ENCODE data around the gene FEZ2. TPM values are rescaled to one million over a fixed set of nuclear protein-coding genes. Genes with fewer than 3 reads are reported as not detected.

The FEZ2 gene
- total and polyA plus RNA-seq, 5 donors from 2014 or later, result 3.3 to 18.1 (median 4.4) TPM

GRCh38 chr2:36547906-36548305 is 50.1 kb downstream of the FEZ2 start:
- DNase-seq (no peak), ATAC-seq (ENCODE audit: low read depth in 2 of 2) (no peak)
- H3K36me3 ChIP-seq (ENCODE audit: control insufficient read depth, insufficient read depth, low read length), result peaks cover 27% of the 10 kb centered on the region
- H3K36me3 Mint-ChIP-seq, result peaks cover 35% of the 10 kb centered on the region
- H3K9me3 Mint-ChIP-seq, result no peaks in the 10 kb centered on the region
- no peak overlapping the region for H3K27ac Mint-ChIP-seq
- no peaks in the 10 kb centered on the region for H3K9me3 ChIP-seq (ENCODE audit: control insufficient read depth in 2 of 2, low read length in 2 of 2)
- no peaks in the 10 kb centered on the region for H3K27me3 ChIP-seq (ENCODE audit: control insufficient read depth, insufficient read depth, low read length)
- H3K27me3 Mint-ChIP-seq, result no peaks in the 10 kb centered on the region
- H3K4me1 ChIP-seq (ENCODE audit: control insufficient read depth, insufficient read depth, low read length, poor library complexity, severe bottlenecking), result no peaks in the 10 kb centered on the region
- no peak overlapping the region for H3K4me3 ChIP-seq (ENCODE audit: low read depth, low read length)
- peaks cover 0 to 9% (median 4%) of the 10 kb centered on the region in 4 donors for H3K4me1 Mint-ChIP-seq
- H3K4me3 Mint-ChIP-seq, result no peak overlapping the region
- H3K27ac ChIP-seq (ENCODE audit: insufficient read depth, low read length, poor library complexity, severe bottlenecking), result no peak overlapping the region

DNA sequence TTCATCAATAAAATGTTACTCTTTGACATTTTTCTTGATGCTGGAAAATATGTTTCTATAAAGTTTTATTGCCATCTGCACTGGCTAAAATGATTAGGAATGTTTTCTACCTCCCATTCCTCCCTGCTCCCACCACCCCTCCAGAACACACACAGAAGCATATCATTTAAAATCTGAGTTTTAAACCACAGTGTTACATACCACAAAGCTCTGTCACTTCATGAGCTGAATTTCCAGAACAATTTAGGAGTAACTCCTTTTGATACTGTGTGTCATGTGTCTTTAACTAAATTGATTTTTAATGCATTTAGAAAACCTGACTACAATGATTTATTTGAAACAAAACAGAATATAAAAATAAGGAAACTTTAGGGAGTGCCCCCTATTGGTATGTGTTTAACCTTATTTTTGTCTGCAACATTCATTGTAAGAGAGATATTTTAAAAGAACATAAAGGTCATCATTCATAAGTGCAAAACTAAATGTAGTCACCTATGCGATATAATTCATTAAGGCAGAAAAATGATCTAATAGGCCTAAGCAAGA is 52.0 kb downstream of the FEZ2 start:
- Histone ChIP-seq H3K4me1 (ENCODE audit: control insufficient read depth, insufficient read depth, low read length, poor library complexity, severe bottlenecking) (no peaks in the 10 kb centered on the region), H3K9me3 (ENCODE audit: control insufficient read depth in 2 of 2, low read length in 2 of 2) (no peaks in the 10 kb centered on the region), H3K4me3 (ENCODE audit: low read depth, low read length) (no peak overlapping the region), H3K36me3 (ENCODE audit: control insufficient read depth, insufficient read depth, low read length) (peaks cover 8% of the 10 kb centered on the region), H3K27me3 (ENCODE audit: control insufficient read depth, insufficient read depth, low read length) (no peaks in the 10 kb centered on the region), H3K27ac (ENCODE audit: insufficient read depth, low read length, poor library complexity, severe bottlenecking) (no peak overlapping the region)
- H3K27ac Mint-ChIP-seq, result no peak overlapping the region
- H3K9me3 Mint-ChIP-seq, result no peaks in the 10 kb centered on the region
- H3K27me3 Mint-ChIP-seq, result no peaks in the 10 kb centered on the region
- H3K4me1 Mint-ChIP-seq, result peaks cover 0 to 9% (median 4%) of the 10 kb centered on the region in 4 donors
- H3K4me3 Mint-ChIP-seq, result no peak overlapping the region
- DNase-seq (no peak), ATAC-seq (ENCODE audit: low read depth in 2 of 2) (no peak)
- peaks cover 35% of the 10 kb centered on the region for H3K36me3 Mint-ChIP-seq

DNA sequence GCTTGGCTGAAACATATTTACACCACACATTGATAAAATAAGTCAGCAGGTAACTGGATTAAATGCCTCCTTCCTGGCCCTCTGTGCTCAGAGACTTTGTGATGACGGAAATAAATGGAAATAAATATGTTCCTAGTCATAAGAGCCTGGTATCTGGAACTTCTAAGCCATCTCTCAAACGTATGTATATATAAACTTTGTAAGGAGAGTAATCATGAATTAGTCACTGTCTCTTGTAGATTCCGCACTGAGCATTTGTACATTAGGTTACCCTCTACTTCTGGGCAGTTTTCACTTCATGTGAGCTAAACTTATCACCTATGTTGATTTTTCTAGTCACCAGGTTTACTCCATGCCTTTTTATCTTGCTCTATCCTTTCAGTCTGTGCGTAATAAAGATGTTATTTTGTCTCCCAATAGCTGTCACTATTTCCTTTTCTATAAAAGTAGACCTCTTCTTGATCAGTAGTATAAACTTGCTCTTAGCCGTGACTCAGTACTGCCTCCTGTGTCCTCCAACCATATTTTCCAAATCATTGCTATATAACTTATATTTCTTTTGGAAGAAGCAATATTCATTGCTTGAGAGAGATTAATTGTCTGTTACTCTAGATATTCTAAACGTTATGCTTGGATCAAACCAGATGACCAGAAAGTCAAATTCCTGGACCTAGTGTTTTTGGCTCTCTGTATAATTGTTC is 53.2 kb downstream of the FEZ2 start:
- no peaks in the 10 kb centered on the region for H3K27me3 Mint-ChIP-seq
- Histone ChIP-seq H3K4me1 (ENCODE audit: control insufficient read depth, insufficient read depth, low read length, poor library complexity, severe bottlenecking) (no peaks in the 10 kb centered on the region), H3K36me3 (ENCODE audit: control insufficient read depth, insufficient read depth, low read length) (peaks cover 7% of the 10 kb centered on the region), H3K4me3 (ENCODE audit: low read depth, low read length) (no peak overlapping the region), H3K27me3 (ENCODE audit: control insufficient read depth, insufficient read depth, low read length) (no peaks in the 10 kb centered on the region), H3K27ac (ENCODE audit: insufficient read depth, low read length, poor library complexity, severe bottlenecking) (no peak overlapping the region), H3K9me3 (ENCODE audit: control insufficient read depth in 2 of 2, low read length in 2 of 2) (no peaks in the 10 kb centered on the region)
- H3K4me3 Mint-ChIP-seq, result no peak overlapping the region
- ATAC-seq (ENCODE audit: low read depth in 2 of 2) (no peak), DNase-seq (no peak)
- peaks cover 0 to 6% (median 3%) of the 10 kb centered on the region in 4 donors for H3K4me1 Mint-ChIP-seq
- no peaks in the 10 kb centered on the region for H3K9me3 Mint-ChIP-seq
- no peak overlapping the region for H3K27ac Mint-ChIP-seq
- peaks cover 31% of the 10 kb centered on the region for H3K36me3 Mint-ChIP-seq

GRCh38 chr2:36541891-36542595 is 55.9 kb downstream of the FEZ2 start:
- Histone ChIP-seq H3K27me3 (ENCODE audit: control insufficient read depth, insufficient read depth, low read length) (no peaks in the 10 kb centered on the region), H3K4me1 (ENCODE audit: control insufficient read depth, insufficient read depth, low read length, poor library complexity, severe bottlenecking) (no peaks in the 10 kb centered on the region), H3K27ac (ENCODE audit: insufficient read depth, low read length, poor library complexity, severe bottlenecking) (no peak overlapping the region), H3K4me3 (ENCODE audit: low read depth, low read length) (no peak overlapping the region), H3K9me3 (ENCODE audit: control insufficient read depth in 2 of 2, low read length in 2 of 2) (no peaks in the 10 kb centered on the region), H3K36me3 (ENCODE audit: control insufficient read depth, insufficient read depth, low read length) (peaks cover 2% of the 10 kb centered on the region)
- H3K36me3 Mint-ChIP-seq, result peaks cover 22% of the 10 kb centered on the region
- H3K9me3 Mint-ChIP-seq, result no peaks in the 10 kb centered on the region
- H3K27me3 Mint-ChIP-seq, result no peaks in the 10 kb centered on the region
- H3K4me3 Mint-ChIP-seq, result no peak overlapping the region
- peak overlapping the region in 1 of 3 donors; percentile 20 for H3K27ac Mint-ChIP-seq
- ATAC-seq (ENCODE audit: low read depth in 2 of 2), result no peak
- DNase-seq, result no peak
- H3K4me1 Mint-ChIP-seq, result no peaks in the 10 kb centered on the region

- Mint-ChIP-seq H3K27me3 (no peaks in the 10 kb centered on the region), H3K27ac (no peak overlapping the region), H3K36me3 (peaks cover 22% of the 10 kb centered on the region), H3K9me3 (no peaks in the 10 kb centered on the region), H3K4me3 (no peak overlapping the region), H3K4me1 (no peaks in the 10 kb centered on the region)
- Histone ChIP-seq H3K36me3 (ENCODE audit: control insufficient read depth, insufficient read depth, low read length) (peaks cover 1% of the 10 kb centered on the region), H3K27me3 (ENCODE audit: control insufficient read depth, insufficient read depth, low read length) (no peaks in the 10 kb centered on the region), H3K27ac (ENCODE audit: insufficient read depth, low read length, poor library complexity, severe bottlenecking) (no peak overlapping the region), H3K4me3 (ENCODE audit: low read depth, low read length) (no peak overlapping the region), H3K9me3 (ENCODE audit: control insufficient read depth in 2 of 2, low read length in 2 of 2) (no peaks in the 10 kb centered on the region), H3K4me1 (ENCODE audit: control insufficient read depth, insufficient read depth, low read length, poor library complexity, severe bottlenecking) (no peaks in the 10 kb centered on the region)
- DNase-seq (no peak), ATAC-seq (ENCODE audit: low read depth in 2 of 2) (no peak)
Observed at GRCh38 chr2:36540986-36541754, 56.8 kb downstream of the FEZ2 start.

DNA sequence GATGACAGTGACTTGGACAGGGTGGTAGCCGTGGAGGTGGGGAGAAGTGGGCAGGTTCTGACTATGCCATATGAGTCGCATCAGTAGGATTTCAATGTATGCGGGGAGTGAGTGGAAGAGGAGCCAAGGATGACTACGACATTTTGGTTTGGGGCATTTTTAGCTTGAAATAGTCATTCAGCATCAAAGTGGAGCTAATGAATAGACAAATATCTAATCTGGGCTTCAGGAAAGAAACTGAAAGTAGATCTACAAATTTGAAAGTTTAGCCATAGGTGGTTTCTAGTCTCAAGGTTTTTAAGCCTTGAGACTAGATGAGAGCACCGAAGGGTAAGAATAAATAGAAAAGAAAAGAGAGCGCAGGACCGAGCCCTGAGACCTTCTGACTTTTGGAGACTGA is 58.3 kb downstream of the FEZ2 start:
- H3K4me1 ChIP-seq (ENCODE audit: control insufficient read depth, insufficient read depth, low read length, poor library complexity, severe bottlenecking), result no peaks in the 10 kb centered on the region
- Mint-ChIP-seq H3K27ac (no peak overlapping the region), H3K4me1 (no peaks in the 10 kb centered on the region), H3K4me3 (no peak overlapping the region), H3K36me3 (peaks cover 17% of the 10 kb centered on the region), H3K9me3 (no peaks in the 10 kb centered on the region), H3K27me3 (no peaks in the 10 kb centered on the region)
- H3K27me3 ChIP-seq (ENCODE audit: control insufficient read depth, insufficient read depth, low read length), result no peaks in the 10 kb centered on the region
- no peaks in the 10 kb centered on the region for H3K9me3 ChIP-seq (ENCODE audit: control insufficient read depth in 2 of 2, low read length in 2 of 2)
- no peak overlapping the region for H3K4me3 ChIP-seq (ENCODE audit: low read depth, low read length)
- ATAC-seq (ENCODE audit: low read depth in 2 of 2) (no peak), DNase-seq (no peak)
- H3K27ac ChIP-seq (ENCODE audit: insufficient read depth, low read length, poor library complexity, severe bottlenecking), result no peak overlapping the region
- no peaks in the 10 kb centered on the region for H3K36me3 ChIP-seq (ENCODE audit: control insufficient read depth, insufficient read depth, low read length)

DNA sequence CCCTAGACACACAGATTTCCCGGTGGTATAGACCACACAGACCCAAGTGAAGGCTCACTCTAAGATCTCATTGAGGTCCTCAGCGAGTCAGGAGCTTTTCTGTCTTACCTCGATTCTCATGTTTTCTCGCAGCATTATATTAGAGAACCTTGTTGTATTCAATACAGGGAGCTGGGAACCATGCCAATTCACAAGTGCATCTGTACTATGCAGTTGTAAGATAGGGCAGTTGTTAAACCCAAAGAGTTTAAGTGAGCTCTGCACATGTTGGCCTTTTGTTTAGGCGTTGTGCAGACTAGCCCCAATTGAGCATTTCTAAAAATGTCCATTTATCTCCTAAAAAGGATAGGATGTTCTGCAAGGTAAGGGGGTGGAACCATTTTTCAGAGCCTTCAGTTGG is 59.6 kb downstream of the FEZ2 start:
- Histone ChIP-seq H3K36me3 (ENCODE audit: control insufficient read depth, insufficient read depth, low read length) (no peaks in the 10 kb centered on the region), H3K4me3 (ENCODE audit: low read depth, low read length) (no peak overlapping the region), H3K4me1 (ENCODE audit: control insufficient read depth, insufficient read depth, low read length, poor library complexity, severe bottlenecking) (no peaks in the 10 kb centered on the region), H3K27me3 (ENCODE audit: control insufficient read depth, insufficient read depth, low read length) (no peaks in the 10 kb centered on the region), H3K27ac (ENCODE audit: insufficient read depth, low read length, poor library complexity, severe bottlenecking) (no peak overlapping the region), H3K9me3 (ENCODE audit: control insufficient read depth in 2 of 2, low read length in 2 of 2) (no peaks in the 10 kb centered on the region)
- no peaks in the 10 kb centered on the region for H3K27me3 Mint-ChIP-seq
- peaks cover 14% of the 10 kb centered on the region for H3K36me3 Mint-ChIP-seq
- H3K4me3 Mint-ChIP-seq, result no peak overlapping the region
- no peaks in the 10 kb centered on the region for H3K4me1 Mint-ChIP-seq
- ATAC-seq (ENCODE audit: low read depth in 2 of 2) (no peak), DNase-seq (no peak)
- H3K27ac Mint-ChIP-seq, result no peak overlapping the region
- H3K9me3 Mint-ChIP-seq, result peaks cover 0 to 2% (median 0%) of the 10 kb centered on the region in 7 donors

Data from CD4-positive, CD25-positive, alpha-beta regulatory T cell (primary cell).